ENCODE measurements around the gene DPH2. TPM values are rescaled to one million over a fixed set of nuclear protein-coding genes. Genes with fewer than 3 reads are reported as not detected.

Gene DPH2
- polyA plus RNA-seq, 3 donors = 13.0 to 23.6 (median 14.1) TPM

DNA sequence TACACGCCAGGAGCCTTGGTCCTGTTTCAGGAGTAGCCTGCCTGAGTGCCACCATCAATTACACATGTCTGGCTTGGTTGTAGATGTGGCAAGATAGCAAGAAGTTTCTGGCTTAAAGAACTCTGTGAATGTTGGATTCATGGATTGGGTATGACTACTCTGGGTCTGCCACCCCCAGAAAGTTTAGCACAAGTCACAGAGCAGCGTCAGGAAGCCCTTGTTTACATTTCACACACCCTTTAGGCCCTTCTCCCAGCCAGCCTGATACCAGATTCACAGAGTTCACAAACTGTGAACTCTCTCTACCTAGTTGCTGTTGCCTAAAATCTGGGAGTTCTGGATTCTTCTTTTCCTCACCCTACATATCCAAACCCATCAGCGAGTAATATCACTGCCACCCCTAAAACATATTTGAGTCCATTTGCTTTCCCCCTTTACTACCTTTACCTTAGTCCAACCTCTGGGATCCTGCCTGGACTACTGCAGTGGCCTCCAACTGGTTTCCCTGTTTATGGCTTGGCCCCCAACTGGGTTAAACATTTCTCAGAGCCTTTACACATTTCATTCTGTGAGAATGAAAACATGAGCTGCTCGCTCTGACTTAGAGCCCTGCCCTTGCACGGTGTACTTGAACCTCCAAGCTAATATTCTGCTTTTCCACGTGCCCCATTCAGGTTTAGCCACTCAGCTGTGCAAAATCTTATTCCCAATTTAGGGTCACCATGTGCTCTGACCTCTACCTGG lies 17.5 kb downstream of the DPH2 start:
- no peaks in the 10 kb centered on the region for H3K79me2 ChIP-seq (ENCODE audit: insufficient read depth, low read length)
- H2AFZ ChIP-seq (ENCODE audit: insufficient read depth, low read depth, low read length, poor library complexity, severe bottlenecking) = no peak overlapping the region
- peaks cover 3% of the 10 kb centered on the region in 2 donors for H3K36me3 Mint-ChIP-seq
- H3K9me3 ChIP-seq (replicated peaks in 1 of 2; ENCODE audit: control insufficient read depth in 1 of 2, insufficient read depth in 1 of 2, low read length in 2 of 2) = no peaks in the 10 kb centered on the region
- H3K36me3 ChIP-seq (replicated peaks in 1 of 2; ENCODE audit: control insufficient read depth in 1 of 2, insufficient read depth in 2 of 2, low read length in 2 of 2) = no peaks in the 10 kb centered on the region
- no peak overlapping the region for H3K4me3 ChIP-seq (replicated peaks in 1 of 3; ENCODE audit: low read depth in 2 of 3, low read length in 3 of 3)
- peaks cover 24 to 30% of the 10 kb centered on the region in 2 donors for H3K4me1 ChIP-seq (ENCODE audit: control insufficient read depth in 1 of 2, insufficient read depth in 2 of 2, low read length in 2 of 2)
- peaks cover 23% of the 10 kb centered on the region for H3K4me1 Mint-ChIP-seq
- H3K27me3 ChIP-seq (ENCODE audit: control insufficient read depth in 2 of 2, insufficient read depth in 2 of 2, low read length in 2 of 2) = no peaks in the 10 kb centered on the region
- no peak overlapping the region for H3K4me3 Mint-ChIP-seq
- no peak overlapping the region for H3K9ac ChIP-seq (ENCODE audit: insufficient read depth, low read length, poor library complexity, severe bottlenecking)
- WGBS (ENCODE audit: insufficient coverage) = 91% methylated on average over 5 of the region's 6 CpGs
- no peak overlapping the region for H3K27ac Mint-ChIP-seq
- H3K27me3 Mint-ChIP-seq (ENCODE audit: low read depth in 3 of 3) = peaks cover 2 to 8% (median 6%) of the 10 kb centered on the region in 3 donors
- peaks cover 0 to 2% (median 0%) of the 10 kb centered on the region in 7 donors for H3K9me3 Mint-ChIP-seq
- H4K20me1 ChIP-seq (ENCODE audit: insufficient read depth, low read length) = no peaks in the 10 kb centered on the region
- no peak overlapping the region for H3K4me2 ChIP-seq (replicated peaks; ENCODE audit: extremely low read depth, low read length, poor library complexity, severe bottlenecking)
- no peak for TF ChIP-seq CTCF (IDR thresholded peaks at IDR 0.05)
- no peak for DNase-seq
- intact Hi-C loops (cut with micrococcal nuclease) = no loop called here
- H3K27ac ChIP-seq (ENCODE audit: low read depth in 1 of 2, low read length in 2 of 2) = no peak overlapping the region

DNA sequence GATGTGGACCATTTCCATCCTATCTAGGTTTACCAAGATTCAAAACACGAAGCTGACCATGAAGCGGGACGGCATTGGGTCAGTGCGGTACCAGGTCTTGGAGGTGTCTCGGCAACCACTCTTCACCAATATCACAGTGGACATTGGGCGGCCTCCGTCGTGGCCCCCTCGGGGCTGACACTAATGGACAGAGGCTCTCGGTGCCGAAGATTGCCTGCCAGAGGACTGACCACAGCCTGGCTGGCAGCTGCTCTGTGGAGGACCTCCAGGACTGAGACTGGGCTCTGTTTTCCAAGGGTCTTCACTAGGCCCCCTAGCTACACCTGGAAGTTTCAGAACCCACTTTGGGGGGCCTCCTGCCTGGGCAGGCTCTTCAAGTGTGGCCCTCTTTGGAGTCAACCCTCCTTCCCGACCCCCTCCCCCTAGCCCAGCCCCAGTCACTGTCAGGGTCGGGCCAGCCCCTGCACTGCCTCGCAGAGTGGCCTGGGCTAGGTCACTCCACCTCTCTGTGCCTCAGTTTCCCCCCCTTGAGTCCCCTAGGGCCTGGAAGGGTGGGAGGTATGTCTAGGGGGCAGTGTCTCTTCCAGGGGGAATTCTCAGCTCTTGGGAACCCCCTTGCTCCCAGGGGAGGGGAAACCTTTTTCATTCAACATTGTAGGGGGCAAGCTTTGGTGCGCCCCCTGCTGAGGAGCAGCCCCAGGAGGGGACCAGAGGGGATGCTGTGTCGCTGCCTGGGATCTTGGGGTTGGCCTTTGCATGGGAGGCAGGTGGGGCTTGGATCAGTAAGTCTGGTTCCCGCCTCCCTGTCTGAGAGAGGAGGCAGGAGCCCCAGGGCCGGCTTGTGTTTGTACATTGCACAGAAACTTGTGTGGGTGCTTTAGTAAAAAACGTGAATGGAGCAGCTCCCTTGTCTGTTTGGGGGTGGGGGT lies 20.7 kb downstream of the DPH2 start:
- H3K4me3 Mint-ChIP-seq = peak overlapping the region; percentile 96
- Histone ChIP-seq H3K4me3 (replicated peaks in 1 of 3; ENCODE audit: low read depth in 2 of 3, low read length in 3 of 3) (peak overlapping the region; percentile 49 to 92 (median 67)), H3K4me2 (replicated peaks; ENCODE audit: extremely low read depth, low read length, poor library complexity, severe bottlenecking) (peak overlapping the region; percentile 93), H3K9ac (ENCODE audit: insufficient read depth, low read length, poor library complexity, severe bottlenecking) (peak overlapping the region; percentile 64), H3K9me3 (replicated peaks in 1 of 2; ENCODE audit: control insufficient read depth in 1 of 2, insufficient read depth in 1 of 2, low read length in 2 of 2) (no peaks in the 10 kb centered on the region), H3K27me3 (ENCODE audit: control insufficient read depth in 2 of 2, insufficient read depth in 2 of 2, low read length in 2 of 2) (no peaks in the 10 kb centered on the region), H3K36me3 (replicated peaks in 1 of 2; ENCODE audit: control insufficient read depth in 1 of 2, insufficient read depth in 2 of 2, low read length in 2 of 2) (no peaks in the 10 kb centered on the region), H3K79me2 (ENCODE audit: insufficient read depth, low read length) (no peaks in the 10 kb centered on the region), H3K27ac (ENCODE audit: low read depth in 1 of 2, low read length in 2 of 2) (peak overlapping the region; percentile 56 to 82), H2AFZ (ENCODE audit: insufficient read depth, low read depth, low read length, poor library complexity, severe bottlenecking) (peak overlapping the region; percentile 90), H3K4me1 (ENCODE audit: control insufficient read depth in 1 of 2, insufficient read depth in 2 of 2, low read length in 2 of 2) (peaks cover 13 to 19% of the 10 kb centered on the region in 2 donors), H4K20me1 (ENCODE audit: insufficient read depth, low read length) (no peaks in the 10 kb centered on the region)
- H3K9me3 Mint-ChIP-seq = peaks cover 0 to 2% (median 0%) of the 10 kb centered on the region in 7 donors
- H3K27me3 Mint-ChIP-seq (ENCODE audit: low read depth in 3 of 3) = peaks cover 2 to 10% (median 8%) of the 10 kb centered on the region in 3 donors
- intact Hi-C loops (cut with micrococcal nuclease) = no loop called here
- peak overlapping the region; percentile 79 to 96 (median 89) for H3K27ac Mint-ChIP-seq
- TF ChIP-seq CTCF (IDR thresholded peaks at IDR 0.05) = no peak
- peaks cover 18% of the 10 kb centered on the region for H3K4me1 Mint-ChIP-seq
- no peak for DNase-seq
- H3K36me3 Mint-ChIP-seq = no peaks in the 10 kb centered on the region
- WGBS (ENCODE audit: insufficient coverage) = 77% methylated on average over 17 of the region's 19 CpGs
